NCI-H460 (cell line): ENCODE data around the gene FAXDC2. TPM values are rescaled to one million over a fixed set of nuclear protein-coding genes. Genes with fewer than 3 reads are reported as not detected.
A peak's percentile ranks its signal among the peaks of the same experiment; 100 is the strongest.
"Not testable (repeated sequence)": the region's sequence is repeated elsewhere in the genome, so short reads cannot be mapped to it uniquely, and the experiment has no call there.

Experiments
- DNase-seq: peaks from one replicate; pipeline ENCODE4 v3.0.0-alpha.2; 2016; ENCODE audit warnings: low read depth; ENCODE audit errors: extremely low read depth
- total RNA-seq: library from RNA; depleted of rRNA; stranded (reverse); fragments of >200 nt; shearing (Covaris generic); gene quantifications from 2 replicates; pipeline ENCODE4 v1.2.3, GENCODE V29; 2014

The FAXDC2 gene
- total RNA-seq, 1 experiment from 2014 or later = not detected

- DNase-seq = not testable (repeated sequence)
Measured at GRCh38 chr5:154832804-154833203, 17.6 kb downstream of the FAXDC2 start.

- DNase-seq = no peak
Measured at GRCh38 chr5:154831451-154831850, 19.0 kb downstream of the FAXDC2 start.

GRCh38 chr5:154830596-154830995, 19.8 kb downstream of the FAXDC2 start:
- DNase-seq = no peak

- no peak for DNase-seq
Measured at GRCh38 chr5:154830219-154830595, 20.2 kb downstream of the FAXDC2 start.

- no peak for DNase-seq
Measured at GRCh38 chr5:154829589-154830218, 20.7 kb downstream of the FAXDC2 start.

- no peak for DNase-seq
Measured at GRCh38 chr5:154829181-154829588, 21.2 kb downstream of the FAXDC2 start.

- no peak for DNase-seq
Measured at GRCh38 chr5:154824070-154824469, 26.3 kb downstream of the FAXDC2 start.

- no peak for DNase-seq
Measured at GRCh38 chr5:154823605-154824004, 26.8 kb downstream of the FAXDC2 start.

GRCh38 chr5:154822896-154823295, 27.5 kb downstream of the FAXDC2 start:
- DNase-seq = not testable (repeated sequence)

GRCh38 chr5:154820383-154820782, 30.0 kb downstream of the FAXDC2 start:
- no peak for DNase-seq

GRCh38 chr5:154819546-154819945, 30.9 kb downstream of the FAXDC2 start:
- no peak for DNase-seq

GRCh38 chr5:154818471-154819116, 31.8 kb downstream of the FAXDC2 start:
- no peak for DNase-seq

- no peak for DNase-seq
Measured at GRCh38 chr5:154817815-154818214, 32.6 kb downstream of the FAXDC2 start.

GRCh38 chr5:154816891-154817492, 33.4 kb downstream of the FAXDC2 start:
- no peak for DNase-seq

GRCh38 chr5:154815684-154816247, 34.6 kb downstream of the FAXDC2 start:
- DNase-seq = no peak

- no peak for DNase-seq
Measured at GRCh38 chr5:154815025-154815424, 35.4 kb downstream of the FAXDC2 start.

- DNase-seq = no peak
Measured at GRCh38 chr5:154813736-154814135, 36.7 kb downstream of the FAXDC2 start.

GRCh38 chr5:154813158-154813557, 37.2 kb downstream of the FAXDC2 start:
- no peak for DNase-seq

GRCh38 chr5:154811653-154812465, 38.5 kb downstream of the FAXDC2 start:
- peak; percentile 69 for DNase-seq

- no peak for DNase-seq
Measured at GRCh38 chr5:154811239-154811638, 39.2 kb downstream of the FAXDC2 start.

- DNase-seq = no peak
Measured at GRCh38 chr5:154806176-154806575, 44.2 kb downstream of the FAXDC2 start.
